ENCODE data around the gene KRTAP5-5.

The KRTAP5-5 gene

GRCh38 chr11:1671658-1672057, 42.1 kb downstream of the KRTAP5-5 start:
- peak in 1 of 10 donors; percentile 39 for DNase-seq
- intact Hi-C loops (cut with DNase I): no loop called here

DNA sequence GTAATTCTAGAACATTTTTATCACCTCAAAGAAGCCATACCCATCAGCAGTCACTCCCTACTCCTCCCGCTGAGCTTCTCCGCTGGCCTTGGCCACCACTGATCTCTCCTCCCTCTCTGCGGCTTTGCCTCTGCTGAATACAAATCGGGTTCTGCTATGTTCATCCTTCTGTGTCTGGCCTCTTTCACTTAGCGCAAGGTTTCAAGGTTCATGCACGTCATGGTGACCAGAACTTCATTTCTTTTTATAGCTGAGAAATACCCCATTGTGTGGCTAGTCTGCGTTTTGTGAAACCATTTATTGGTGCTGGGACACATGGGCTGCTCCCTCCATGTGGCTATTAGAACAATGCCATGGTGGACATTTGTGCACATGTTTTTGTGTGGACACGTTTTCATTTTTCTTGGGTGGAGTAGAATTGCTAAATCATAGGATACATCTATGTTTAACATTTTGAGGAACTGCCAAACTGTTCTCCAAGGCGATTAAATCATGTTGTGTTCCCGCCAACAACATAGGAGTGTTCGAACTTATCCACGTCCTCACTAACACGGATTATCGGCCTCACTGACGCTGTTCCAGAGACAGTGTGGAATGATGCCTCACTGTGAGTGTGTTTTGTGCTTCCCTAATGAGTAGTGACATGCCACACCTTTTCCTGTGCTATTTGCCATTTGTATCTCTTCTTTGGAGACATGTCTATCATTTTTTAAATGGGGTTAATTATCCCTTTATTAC, 43.2 kb downstream of the KRTAP5-5 start:
- DNase-seq: no peak
- intact Hi-C loops (cut with DNase I): no loop called here

- intact Hi-C loops (cut with DNase I): no loop called here
- no peak for DNase-seq
Observed at GRCh38 chr11:1673446-1674172, 44.0 kb downstream of the KRTAP5-5 start.

DNA sequence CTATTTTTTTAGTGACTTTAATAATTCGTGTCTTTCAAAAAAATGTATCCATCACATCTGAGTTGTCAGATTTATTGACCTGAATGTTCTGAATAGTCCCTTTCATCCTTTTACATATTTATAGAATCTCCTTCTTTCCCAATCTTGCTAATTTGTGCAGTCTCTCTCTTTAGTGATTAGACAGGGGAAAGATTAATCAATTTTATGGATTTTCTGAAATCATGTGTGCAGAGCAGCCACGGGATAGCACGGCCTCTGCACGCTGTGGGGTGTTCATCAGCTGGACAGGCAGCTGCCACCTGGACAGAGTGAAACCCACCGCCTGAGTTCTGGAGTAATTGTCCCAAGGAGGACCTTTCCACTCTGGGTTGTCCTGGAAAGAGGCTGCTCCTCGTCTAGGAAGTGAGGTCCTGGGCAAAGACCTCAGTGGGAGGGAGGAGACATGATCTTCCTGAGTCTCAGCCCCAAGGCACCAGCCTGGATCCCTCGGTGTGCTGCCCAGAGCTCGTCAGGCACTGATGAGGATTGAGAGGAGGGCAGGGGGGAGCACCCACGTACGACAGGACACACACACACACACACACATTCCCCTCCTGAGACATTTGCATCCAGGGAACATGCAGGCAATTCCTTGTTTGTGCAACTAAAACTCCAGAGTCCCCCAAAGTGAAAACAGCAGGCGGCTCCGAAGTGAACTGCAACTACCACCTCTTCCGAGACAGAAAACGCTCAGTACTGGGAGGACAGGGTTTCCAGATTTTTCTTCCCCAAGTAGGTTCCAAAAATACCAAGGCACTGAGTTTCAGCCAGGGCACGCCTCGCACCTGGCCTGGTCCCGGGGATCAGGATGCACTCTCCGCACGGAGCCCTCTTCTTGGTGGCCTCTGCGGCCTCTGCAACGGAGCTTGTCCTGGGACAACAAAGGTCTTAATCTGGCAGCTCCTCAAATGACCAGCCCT, 44.9 kb downstream of the KRTAP5-5 start:
- peak in 2 of 10 donors; percentile 56 to 66 for DNase-seq

DNA sequence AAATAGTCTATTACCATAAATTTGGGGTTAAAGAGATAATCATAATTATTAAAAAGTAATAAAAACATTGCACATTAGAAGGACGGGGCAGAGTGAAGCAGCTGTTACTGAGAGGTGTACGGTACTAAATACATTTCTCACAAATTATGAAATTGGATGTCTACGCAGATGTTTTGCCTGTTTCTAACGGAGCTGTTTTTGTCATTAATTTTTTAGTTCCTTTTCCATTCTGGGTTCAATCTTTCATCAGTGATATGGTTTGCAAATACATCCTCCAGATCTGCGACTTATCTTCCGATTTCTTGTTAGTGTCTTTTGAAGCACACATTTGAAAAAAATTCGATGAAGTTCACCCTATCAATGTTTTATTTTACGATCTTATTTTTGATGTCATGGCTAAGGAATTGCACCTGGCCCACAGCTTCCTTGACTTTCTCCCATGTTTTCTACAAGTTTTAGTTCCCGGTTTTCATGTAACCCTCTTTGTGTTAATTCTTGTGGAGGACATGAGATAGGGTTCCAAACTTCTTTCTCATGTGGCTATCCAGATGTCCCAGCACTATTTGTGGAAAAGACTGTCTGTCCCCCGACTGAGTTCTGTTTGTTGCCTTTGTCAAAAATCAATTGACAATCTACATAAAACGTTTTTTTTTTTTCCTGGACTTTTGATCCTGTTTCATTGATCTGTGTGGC, 46.1 kb downstream of the KRTAP5-5 start:
- intact Hi-C loops (cut with DNase I): no loop called here
- DNase-seq: no peak

More for the DNA sequence above, 44.9 kb downstream of the KRTAP5-5 start:
- intact Hi-C loops (cut with DNase I): no loop called here

- intact Hi-C loops (cut with DNase I): no loop called here
- DNase-seq: peak in 1 of 10 donors; percentile 76
Observed at GRCh38 chr11:1676229-1676740, 46.7 kb downstream of the KRTAP5-5 start.

- intact Hi-C loops (cut with DNase I): no loop called here
- peak in 1 of 10 donors; percentile 46 for DNase-seq
Observed at GRCh38 chr11:1679881-1680280, 50.3 kb downstream of the KRTAP5-5 start.
